ENCODE data around the gene SARM1. TPM values are rescaled to one million over a fixed set of nuclear protein-coding genes. Genes with fewer than 3 reads are reported as not detected.

Gene SARM1
- total and polyA plus RNA-seq, 2 of the 13 experiments (the other 11 are each of a cell fraction or from before 2014, with no cell fraction given), result 0.73 to 0.86 TPM

DNA sequence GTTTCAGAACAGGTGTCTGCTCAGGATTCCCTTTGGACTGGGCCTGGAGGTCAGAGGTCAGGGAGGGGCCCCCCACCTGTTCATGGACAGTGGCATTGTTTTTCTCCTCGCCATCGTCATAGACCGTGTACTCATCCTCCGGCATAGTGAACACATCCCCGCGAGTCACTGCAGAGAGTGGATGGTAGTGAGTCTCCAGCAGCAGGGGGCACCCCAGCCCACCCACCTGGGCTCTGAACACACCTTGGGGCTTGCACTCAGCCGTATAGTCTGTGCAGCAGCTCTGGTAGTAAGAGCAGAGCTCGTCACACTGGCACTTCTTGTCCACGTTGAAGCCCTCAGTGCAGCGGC lies 1.8 kb upstream of the SARM1 start (continued):
- TF ChIP-seq, protein P1, sequence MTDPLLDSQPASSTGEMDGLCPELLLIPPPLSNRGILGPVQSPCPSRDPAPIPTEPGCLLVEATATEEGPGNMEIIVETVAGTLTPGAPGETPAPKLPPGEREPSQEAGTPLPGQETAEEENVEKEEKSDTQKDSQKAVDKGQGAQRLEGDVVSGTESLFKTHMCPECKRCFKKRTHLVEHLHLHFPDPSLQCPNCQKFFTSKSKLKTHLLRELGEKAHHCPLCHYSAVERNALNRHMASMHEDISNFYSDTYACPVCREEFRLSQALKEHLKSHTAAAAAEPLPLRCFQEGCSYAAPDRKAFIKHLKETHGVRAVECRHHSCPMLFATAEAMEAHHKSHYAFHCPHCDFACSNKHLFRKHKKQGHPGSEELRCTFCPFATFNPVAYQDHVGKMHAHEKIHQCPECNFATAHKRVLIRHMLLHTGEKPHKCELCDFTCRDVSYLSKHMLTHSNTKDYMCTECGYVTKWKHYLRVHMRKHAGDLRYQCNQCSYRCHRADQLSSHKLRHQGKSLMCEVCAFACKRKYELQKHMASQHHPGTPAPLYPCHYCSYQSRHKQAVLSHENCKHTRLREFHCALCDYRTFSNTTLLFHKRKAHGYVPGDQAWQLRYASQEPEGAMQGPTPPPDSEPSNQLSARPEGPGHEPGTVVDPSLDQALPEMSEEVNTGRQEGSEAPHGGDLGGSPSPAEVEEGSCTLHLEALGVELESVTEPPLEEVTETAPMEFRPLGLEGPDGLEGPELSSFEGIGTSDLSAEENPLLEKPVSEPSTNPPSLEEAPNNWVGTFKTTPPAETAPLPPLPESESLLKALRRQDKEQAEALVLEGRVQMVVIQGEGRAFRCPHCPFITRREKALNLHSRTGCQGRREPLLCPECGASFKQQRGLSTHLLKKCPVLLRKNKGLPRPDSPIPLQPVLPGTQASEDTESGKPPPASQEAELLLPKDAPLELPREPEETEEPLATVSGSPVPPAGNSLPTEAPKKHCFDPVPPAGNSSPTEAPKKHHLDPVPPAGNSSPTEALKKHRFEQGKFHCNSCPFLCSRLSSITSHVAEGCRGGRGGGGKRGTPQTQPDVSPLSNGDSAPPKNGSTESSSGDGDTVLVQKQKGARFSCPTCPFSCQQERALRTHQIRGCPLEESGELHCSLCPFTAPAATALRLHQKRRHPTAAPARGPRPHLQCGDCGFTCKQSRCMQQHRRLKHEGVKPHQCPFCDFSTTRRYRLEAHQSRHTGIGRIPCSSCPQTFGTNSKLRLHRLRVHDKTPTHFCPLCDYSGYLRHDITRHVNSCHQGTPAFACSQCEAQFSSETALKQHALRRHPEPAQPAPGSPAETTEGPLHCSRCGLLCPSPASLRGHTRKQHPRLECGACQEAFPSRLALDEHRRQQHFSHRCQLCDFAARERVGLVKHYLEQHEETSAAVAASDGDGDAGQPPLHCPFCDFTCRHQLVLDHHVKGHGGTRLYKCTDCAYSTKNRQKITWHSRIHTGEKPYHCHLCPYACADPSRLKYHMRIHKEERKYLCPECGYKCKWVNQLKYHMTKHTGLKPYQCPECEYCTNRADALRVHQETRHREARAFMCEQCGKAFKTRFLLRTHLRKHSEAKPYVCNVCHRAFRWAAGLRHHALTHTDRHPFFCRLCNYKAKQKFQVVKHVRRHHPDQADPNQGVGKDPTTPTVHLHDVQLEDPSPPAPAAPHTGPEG (CRISPR knock-in tag; IDR thresholded peaks at IDR 0.05), result no peak
- TF ChIP-seq, protein P2, sequence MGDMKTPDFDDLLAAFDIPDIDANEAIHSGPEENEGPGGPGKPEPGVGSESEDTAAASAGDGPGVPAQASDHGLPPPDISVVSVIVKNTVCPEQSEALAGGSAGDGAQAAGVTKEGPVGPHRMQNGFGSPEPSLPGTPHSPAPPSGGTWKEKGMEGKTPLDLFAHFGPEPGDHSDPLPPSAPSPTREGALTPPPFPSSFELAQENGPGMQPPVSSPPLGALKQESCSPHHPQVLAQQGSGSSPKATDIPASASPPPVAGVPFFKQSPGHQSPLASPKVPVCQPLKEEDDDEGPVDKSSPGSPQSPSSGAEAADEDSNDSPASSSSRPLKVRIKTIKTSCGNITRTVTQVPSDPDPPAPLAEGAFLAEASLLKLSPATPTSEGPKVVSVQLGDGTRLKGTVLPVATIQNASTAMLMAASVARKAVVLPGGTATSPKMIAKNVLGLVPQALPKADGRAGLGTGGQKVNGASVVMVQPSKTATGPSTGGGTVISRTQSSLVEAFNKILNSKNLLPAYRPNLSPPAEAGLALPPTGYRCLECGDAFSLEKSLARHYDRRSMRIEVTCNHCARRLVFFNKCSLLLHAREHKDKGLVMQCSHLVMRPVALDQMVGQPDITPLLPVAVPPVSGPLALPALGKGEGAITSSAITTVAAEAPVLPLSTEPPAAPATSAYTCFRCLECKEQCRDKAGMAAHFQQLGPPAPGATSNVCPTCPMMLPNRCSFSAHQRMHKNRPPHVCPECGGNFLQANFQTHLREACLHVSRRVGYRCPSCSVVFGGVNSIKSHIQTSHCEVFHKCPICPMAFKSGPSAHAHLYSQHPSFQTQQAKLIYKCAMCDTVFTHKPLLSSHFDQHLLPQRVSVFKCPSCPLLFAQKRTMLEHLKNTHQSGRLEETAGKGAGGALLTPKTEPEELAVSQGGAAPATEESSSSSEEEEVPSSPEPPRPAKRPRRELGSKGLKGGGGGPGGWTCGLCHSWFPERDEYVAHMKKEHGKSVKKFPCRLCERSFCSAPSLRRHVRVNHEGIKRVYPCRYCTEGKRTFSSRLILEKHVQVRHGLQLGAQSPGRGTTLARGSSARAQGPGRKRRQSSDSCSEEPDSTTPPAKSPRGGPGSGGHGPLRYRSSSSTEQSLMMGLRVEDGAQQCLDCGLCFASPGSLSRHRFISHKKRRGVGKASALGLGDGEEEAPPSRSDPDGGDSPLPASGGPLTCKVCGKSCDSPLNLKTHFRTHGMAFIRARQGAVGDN (CRISPR knock-in tag; IDR thresholded peaks at IDR 0.05), result 0 out of 2 replicates have a peak, but pooled peaks have one; percentile 79
- TF ChIP-seq JARID2 (CRISPR knock-in tag; IDR thresholded peaks at IDR 0.05; ENCODE audit: insufficient replicate concordance), result no peak
- TF ChIP-seq SSRP1 (CRISPR knock-in tag; IDR thresholded peaks at IDR 0.05), result no peak
- no peak for TF ChIP-seq ZNF256 (CRISPR knock-in tag; conservative IDR thresholded peaks at IDR 0.05)
- TF ChIP-seq NR2F6 (IDR thresholded peaks at IDR 0.05), result peak; percentile 88
- peak; percentile 49 for TF ChIP-seq NR2F6 (CRISPR knock-in tag; IDR thresholded peaks at IDR 0.05)
- 0 out of 2 replicates have a peak, but pooled peaks have one; percentile 15 for TF ChIP-seq ZNF607 (CRISPR knock-in tag; IDR thresholded peaks at IDR 0.05; ENCODE audit: borderline replicate concordance)
- no peak for TF ChIP-seq HNRNPLL (IDR thresholded peaks at IDR 0.05; ENCODE audit: low read depth, low read length, poor library complexity, severe bottlenecking)
- no peak for TF ChIP-seq ZNF816 (CRISPR knock-in tag; IDR thresholded peaks at IDR 0.05; ENCODE audit: borderline replicate concordance)
- TF ChIP-seq, protein P3, sequence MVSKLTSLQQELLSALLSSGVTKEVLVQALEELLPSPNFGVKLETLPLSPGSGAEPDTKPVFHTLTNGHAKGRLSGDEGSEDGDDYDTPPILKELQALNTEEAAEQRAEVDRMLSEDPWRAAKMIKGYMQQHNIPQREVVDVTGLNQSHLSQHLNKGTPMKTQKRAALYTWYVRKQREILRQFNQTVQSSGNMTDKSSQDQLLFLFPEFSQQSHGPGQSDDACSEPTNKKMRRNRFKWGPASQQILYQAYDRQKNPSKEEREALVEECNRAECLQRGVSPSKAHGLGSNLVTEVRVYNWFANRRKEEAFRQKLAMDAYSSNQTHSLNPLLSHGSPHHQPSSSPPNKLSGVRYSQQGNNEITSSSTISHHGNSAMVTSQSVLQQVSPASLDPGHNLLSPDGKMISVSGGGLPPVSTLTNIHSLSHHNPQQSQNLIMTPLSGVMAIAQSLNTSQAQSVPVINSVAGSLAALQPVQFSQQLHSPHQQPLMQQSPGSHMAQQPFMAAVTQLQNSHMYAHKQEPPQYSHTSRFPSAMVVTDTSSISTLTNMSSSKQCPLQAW (CRISPR knock-in tag; IDR thresholded peaks at IDR 0.05), result no peak; the same call in 1 of the 2 replicates
- TF ChIP-seq ZNF383 (CRISPR knock-in tag; IDR thresholded peaks at IDR 0.05; ENCODE audit: borderline replicate concordance), result no peak
- no peak for TF ChIP-seq NR3C1 (CRISPR knock-in tag; IDR thresholded peaks at IDR 0.05)
- TF ChIP-seq STAG1 (CRISPR knock-in tag; IDR thresholded peaks at IDR 0.05), result peak; percentile 64
- 0 out of 2 replicates have a peak, but pooled peaks have one; percentile 1 for TF ChIP-seq SP4 (CRISPR knock-in tag; IDR thresholded peaks at IDR 0.05)
- TF ChIP-seq ZNF317 (CRISPR knock-in tag; IDR thresholded peaks at IDR 0.05), result peak; percentile 46; the same call in 1 of the 2 replicates
- TF ChIP-seq KLF9 (CRISPR knock-in tag; IDR thresholded peaks at IDR 0.05; ENCODE audit: low read depth), result no peak
- no peak for TF ChIP-seq SAFB2 (CRISPR knock-in tag; IDR thresholded peaks at IDR 0.05; ENCODE audit: borderline replicate concordance, low read depth)
- TF ChIP-seq, protein P4, sequence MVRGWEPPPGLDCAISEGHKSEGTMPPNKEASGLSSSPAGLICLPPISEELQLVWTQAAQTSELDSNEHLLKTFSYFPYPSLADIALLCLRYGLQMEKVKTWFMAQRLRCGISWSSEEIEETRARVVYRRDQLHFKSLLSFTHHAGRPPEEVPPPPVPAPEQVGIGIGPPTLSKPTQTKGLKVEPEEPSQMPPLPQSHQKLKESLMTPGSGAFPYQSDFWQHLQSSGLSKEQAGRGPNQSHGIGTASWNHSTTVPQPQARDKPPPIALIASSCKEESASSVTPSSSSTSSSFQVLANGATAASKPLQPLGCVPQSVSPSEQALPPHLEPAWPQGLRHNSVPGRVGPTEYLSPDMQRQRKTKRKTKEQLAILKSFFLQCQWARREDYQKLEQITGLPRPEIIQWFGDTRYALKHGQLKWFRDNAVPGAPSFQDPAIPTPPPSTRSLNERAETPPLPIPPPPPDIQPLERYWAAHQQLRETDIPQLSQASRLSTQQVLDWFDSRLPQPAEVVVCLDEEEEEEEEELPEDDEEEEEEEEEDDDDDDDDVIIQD (CRISPR knock-in tag; IDR thresholded peaks at IDR 0.05; ENCODE audit: low read depth), result no peak
